OCI-LY7 (cell line): ENCODE data around the gene EID3. TPM values are rescaled to one million over a fixed set of nuclear protein-coding genes. Genes with fewer than 3 reads are reported as not detected.

ENCODE experiments used
- BruUV-seq: library from RNA; stranded (reverse); fragments of 400-500 nt; replicated peaks from 2 replicates; lab custom pipeline; 2021; lab: Mats Ljungman, UMichigan
- CTCF ChIA-PET: fragments of 300-600 bp; sonication (Branson Sonifier 250); formaldehyde crosslinking; loops from one replicate; lab custom pipeline; 2022; ENCODE audit warnings: antibody characterized with exemption; ENCODE audit not compliant: unreplicated experiment; lab: Charles Lee
- POLR2A ChIA-PET: fragments of 300-600 bp; sonication (Branson Sonifier 250); formaldehyde crosslinking; loops from one replicate; lab custom pipeline; 2022; ENCODE audit warnings: antibody characterized with exemption; lab: Charles Lee
- DNase-seq: peaks from one replicate; pipeline ENCODE4 v3.0.0-alpha.2; 2015; ENCODE audit warnings: low spot score
- H2AFZ ChIP-seq: fragments of 200-600 bp; sonication (generic), shearing (Covaris generic); 2 replicates; pipeline ENCODE4 v1.6.1; 2014; ENCODE audit warnings: mild to moderate bottlenecking, antibody characterized with exemption, low read length, moderate library complexity
- H3K27ac ChIP-seq: fragments of 200-600 bp; sonication (generic); 2 replicates; pipeline ENCODE4 v1.5.1; 2014; ENCODE audit warnings: mixed run types, low read depth, mild to moderate bottlenecking, moderate library complexity, low read length, inconsistent platforms; ENCODE audit not compliant: poor library complexity, severe bottlenecking
- H3K36me3 ChIP-seq: fragments of 200-600 bp; sonication (generic); 2 replicates; pipeline ENCODE4 v1.6.1; 2014; ENCODE audit warnings: mild to moderate bottlenecking, antibody characterized with exemption, low read length, moderate library complexity, mixed read lengths; ENCODE audit not compliant: insufficient read depth
- H3K4me1 ChIP-seq: fragments of 200-600 bp; sonication (generic); 2 replicates; pipeline ENCODE4 v1.5.1; 2014; ENCODE audit warnings: mild to moderate bottlenecking, low read length; ENCODE audit not compliant: insufficient read depth, poor library complexity, severe bottlenecking
- H3K4me2 ChIP-seq: fragments of 200-600 bp; sonication (generic); 2 replicates; pipeline ENCODE4 v1.6.1; 2014; ENCODE audit warnings: mild to moderate bottlenecking, low read length
- H3K4me3 ChIP-seq: fragments of 200-600 bp; sonication (generic); 2 replicates; pipeline ENCODE4 v1.5.1; 2014; ENCODE audit warnings: mild to moderate bottlenecking, low read depth, low read length; ENCODE audit not compliant: poor library complexity, severe bottlenecking
- H3K79me2 ChIP-seq: fragments of 200-600 bp; sonication (generic); 2 replicates; pipeline ENCODE4 v1.6.1; 2016; ENCODE audit warnings: low read depth, mild to moderate bottlenecking, low read length, moderate library complexity, mixed read lengths; ENCODE audit not compliant: insufficient read depth
- H3K9me2 ChIP-seq: fragments of 200-600 bp; sonication (generic); 2 replicates; pipeline ENCODE4 v1.6.1; 2016; ENCODE audit warnings: mild to moderate bottlenecking, low read length, mixed read lengths; ENCODE audit not compliant: insufficient read depth
- H3K9me3 ChIP-seq: fragments of 200-600 bp; sonication (generic); 2 replicates; pipeline ENCODE4 v1.6.1; 2014; ENCODE audit warnings: mild to moderate bottlenecking, mixed run types, low read length, mixed read lengths
- H4K20me1 ChIP-seq: fragments of 200-600 bp; sonication (generic); 2 replicates; pipeline ENCODE4 v1.6.1; 2014; ENCODE audit warnings: mild to moderate bottlenecking, antibody characterized with exemption, low read length, moderate library complexity, mixed read lengths; ENCODE audit not compliant: insufficient read depth
- CTCF ChIP-seq: fragments of 200-600 bp; sonication (generic); conservative IDR thresholded peaks from 2 replicates; pipeline ENCODE4 v1.5.1; 2014; ENCODE audit warnings: mild to moderate bottlenecking, antibody characterized with exemption, low read length, moderate library complexity, mixed read lengths
- EZH2phosphoT487 ChIP-seq: fragments of 200-600 bp; sonication (generic); IDR thresholded peaks from 2 replicates; pipeline ENCODE4 v1.6.1; 2018; ENCODE audit warnings: low read depth, borderline replicate concordance, mild to moderate bottlenecking, mixed run types, antibody characterized with exemption, low read length, moderate library complexity, mixed read lengths
- intact Hi-C: fragments of 100-400 bp; cut with micrococcal nuclease; formaldehyde crosslinking; loops from one replicate; pipeline ENCODE4 v1.10.0; 2022; ENCODE audit not compliant: unreplicated experiment
- total RNA-seq, 2 experiments: library from RNA; depleted of rRNA in 1 of 2; stranded (reverse); fragments of >200 nt in 1 of 2; shearing (Covaris generic) in 1 of 2; gene quantifications; 2 replicates each; pipeline ENCODE4 v1.2.3, GENCODE V29; 2014 to 2022

EID3 gene
- total RNA-seq, 2 experiments from 2014 or later, result 5.1 to 8.2 TPM

- ChIA-PET CTCF (interaction anchor here (0.9 to 1.4 kb wide), 3 partner anchors 8 to 13 kb away, joined by 3 to 7 read pairs (median 4); no protein-coding TSS in a partner anchor), POLR2A (interaction anchor here (0.6 to 5.1 kb wide), 10 partner anchors 10 to 812 kb away, joined by 3 to 72 read pairs (median 4); partner anchors contain the start of gene EID3)
- TF ChIP-seq CTCF, result no peak
- TF ChIP-seq EZH2phosphoT487, result no peak
- Histone ChIP-seq H3K4me3 (peak overlapping the region; percentile 62), H2AFZ (peak overlapping the region; percentile 97), H3K9me3 (no peaks in the 10 kb centered on the region), H3K4me2 (peak overlapping the region; percentile 91), H3K9me2 (no peaks in the 10 kb centered on the region), H3K4me1 (peaks cover 18% of the 10 kb centered on the region), H3K79me2 (no peaks in the 10 kb centered on the region), H3K36me3 (no peaks in the 10 kb centered on the region), H3K27ac (peak overlapping the region; percentile 59), H4K20me1 (no peaks in the 10 kb centered on the region)
- DNase-seq, result peak; percentile 65
- no TSS peak for BruUV-seq
- intact Hi-C loops, result no loop called here
Measured at GRCh38 chr12:104276273-104277131, 27.0 kb upstream of the EID3 start.

- Histone ChIP-seq H3K27ac (no peak overlapping the region), H4K20me1 (no peaks in the 10 kb centered on the region), H3K9me3 (no peaks in the 10 kb centered on the region), H3K4me2 (no peak overlapping the region), H3K36me3 (no peaks in the 10 kb centered on the region), H3K4me3 (no peak overlapping the region), H3K4me1 (peaks cover 18% of the 10 kb centered on the region), H2AFZ (no peak overlapping the region), H3K79me2 (no peaks in the 10 kb centered on the region), H3K9me2 (no peaks in the 10 kb centered on the region)
- no peak for TF ChIP-seq EZH2phosphoT487
- no peak for TF ChIP-seq CTCF
- BruUV-seq, result no TSS peak
- no peak for DNase-seq
- ChIA-PET CTCF (no interaction called here), POLR2A (interaction anchor here (5.1 kb wide), 1 partner anchor 7 kb away, joined by 72 read pairs; no protein-coding TSS in a partner anchor)
- intact Hi-C loops, result no loop called here
Measured at GRCh38 chr12:104279164-104279563, 24.4 kb upstream of the EID3 start.
